ENCODE results near the gene AMOTL1.
"Not testable (repeated sequence)": the region's sequence is repeated elsewhere in the genome, so short reads cannot be mapped to it uniquely, and the experiment has no call there.

Gene AMOTL1

DNA sequence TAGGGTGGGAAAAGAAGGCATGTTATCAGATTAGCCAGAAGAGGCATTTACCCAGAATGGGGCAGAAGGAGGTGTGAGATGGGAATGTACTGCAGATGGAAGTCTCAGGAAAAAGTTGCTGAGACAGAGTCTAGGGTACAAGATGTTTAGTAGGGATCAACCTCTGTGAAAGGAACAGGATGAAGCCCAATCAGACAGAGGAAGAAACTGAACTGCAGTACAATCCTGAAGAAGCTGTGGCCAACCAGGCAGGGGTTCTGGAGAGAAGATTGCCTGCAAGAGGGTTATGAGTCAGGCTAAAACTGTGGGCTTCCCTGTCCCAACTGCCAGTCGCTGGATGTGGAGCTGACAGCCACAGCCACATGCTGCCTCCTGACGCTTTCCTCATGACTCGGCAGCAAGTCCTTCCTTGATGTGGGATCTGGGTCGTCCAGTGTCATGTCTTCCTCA is 141.2 kb downstream of the AMOTL1 start:
- no peak for FAIRE-seq

DNA sequence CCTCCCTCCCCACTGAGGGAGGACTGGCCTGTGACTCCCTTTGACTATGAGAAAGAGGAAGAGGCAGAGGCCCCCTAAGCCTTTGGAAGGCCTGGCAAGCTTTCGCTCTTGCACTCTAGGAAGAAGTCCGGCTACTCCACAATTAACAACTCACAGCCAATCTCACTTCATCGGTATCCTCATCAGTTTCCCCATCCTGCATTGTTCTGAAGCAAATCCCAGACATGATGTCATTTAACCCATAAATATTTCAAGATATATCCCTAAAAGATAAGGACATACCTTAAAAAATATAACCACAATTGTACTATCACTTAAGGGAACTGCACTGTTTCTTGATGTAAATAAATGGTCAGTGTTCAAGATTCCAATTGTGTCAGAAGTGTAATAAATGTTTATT is 142.1 kb downstream of the AMOTL1 start:
- FAIRE-seq, result no peak

More for the DNA sequence above, 141.2 kb downstream of the AMOTL1 start:
- no peak for DNase-seq (ENCODE audit: extremely low spot score, insufficient read length, low read depth)

DNA sequence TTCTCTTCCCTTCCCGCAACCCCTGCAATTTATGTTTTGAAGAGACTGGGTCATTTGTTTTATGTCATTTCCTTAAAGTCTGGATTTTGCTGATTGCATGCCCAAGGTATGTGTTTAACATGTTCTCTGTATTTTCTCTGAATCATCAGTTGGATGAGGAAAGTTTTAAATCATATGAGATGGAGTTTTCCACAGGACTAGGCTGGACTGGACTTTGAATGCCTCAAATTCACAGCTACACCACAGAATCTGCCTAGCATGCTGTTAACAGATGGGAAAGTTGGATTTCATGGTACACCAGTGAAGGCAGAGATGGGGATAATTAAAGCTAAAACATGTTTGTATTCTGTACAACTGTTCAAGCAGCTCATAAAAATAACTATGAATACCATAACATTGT is 142.6 kb downstream of the AMOTL1 start:
- no peak for DNase-seq (ENCODE audit: extremely low spot score, insufficient read length, low read depth)

More for the DNA sequence above, 142.1 kb downstream of the AMOTL1 start:
- DNase-seq (ENCODE audit: extremely low spot score, insufficient read length, low read depth), result no peak

DNA sequence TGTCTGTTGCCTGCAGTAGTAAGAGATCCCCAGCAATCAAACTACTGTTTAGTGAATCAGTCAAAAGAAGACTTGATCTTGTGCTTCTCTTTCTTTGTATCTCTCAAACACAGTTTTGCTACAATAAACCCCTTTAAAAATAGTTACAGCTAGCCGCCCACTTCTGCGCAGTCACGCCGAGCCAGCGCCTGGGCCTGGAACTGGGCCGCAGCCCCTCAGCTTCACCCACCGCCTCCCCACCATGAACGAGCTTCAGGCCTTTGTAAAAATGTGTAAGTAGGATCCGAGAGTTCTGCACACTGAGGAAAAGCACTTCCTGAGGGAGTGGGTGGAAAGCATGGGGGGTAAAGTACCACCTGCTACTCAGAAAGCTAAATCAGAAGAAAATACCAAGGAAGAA is 144.7 kb downstream of the AMOTL1 start:
- FAIRE-seq (no peak), DNase-seq (ENCODE audit: extremely low spot score, insufficient read length, low read depth) (no peak)

More for the DNA sequence above, 142.6 kb downstream of the AMOTL1 start:
- FAIRE-seq, result no peak

DNA sequence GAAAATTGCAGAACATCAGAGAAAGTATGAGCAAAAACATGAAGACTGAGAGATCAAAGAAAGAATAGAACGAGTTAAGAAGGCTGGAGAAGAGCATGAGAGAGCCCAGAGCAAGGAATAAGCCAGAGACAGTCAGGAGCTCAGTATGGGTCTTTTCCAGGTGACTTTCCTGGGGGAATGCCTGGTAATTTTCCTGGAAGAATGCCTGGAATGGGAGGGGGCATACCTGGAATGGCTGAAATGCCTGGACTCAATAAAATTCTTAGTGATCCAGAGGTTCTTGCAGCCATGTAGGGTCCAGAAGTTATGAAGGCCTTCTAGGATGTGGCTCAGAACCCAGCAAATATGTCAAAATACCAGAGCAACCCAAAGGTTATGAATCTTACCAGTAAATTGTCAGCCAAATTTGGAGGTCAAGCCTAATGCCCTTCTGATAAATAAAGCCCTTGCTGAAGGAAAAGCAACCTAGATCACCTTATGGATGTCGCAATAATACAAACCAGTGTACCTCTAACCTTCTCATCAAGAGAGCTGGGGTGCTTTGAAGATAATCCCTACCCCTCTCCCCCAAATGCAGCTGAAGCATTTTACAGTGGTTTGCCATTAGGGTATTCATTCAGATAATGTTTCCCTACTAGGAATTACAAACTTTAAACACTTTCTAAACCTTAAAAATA is 145.7 kb downstream of the AMOTL1 start:
- not testable (repeated sequence) for FAIRE-seq; DNase-seq (ENCODE audit: extremely low spot score, insufficient read length, low read depth)

DNA sequence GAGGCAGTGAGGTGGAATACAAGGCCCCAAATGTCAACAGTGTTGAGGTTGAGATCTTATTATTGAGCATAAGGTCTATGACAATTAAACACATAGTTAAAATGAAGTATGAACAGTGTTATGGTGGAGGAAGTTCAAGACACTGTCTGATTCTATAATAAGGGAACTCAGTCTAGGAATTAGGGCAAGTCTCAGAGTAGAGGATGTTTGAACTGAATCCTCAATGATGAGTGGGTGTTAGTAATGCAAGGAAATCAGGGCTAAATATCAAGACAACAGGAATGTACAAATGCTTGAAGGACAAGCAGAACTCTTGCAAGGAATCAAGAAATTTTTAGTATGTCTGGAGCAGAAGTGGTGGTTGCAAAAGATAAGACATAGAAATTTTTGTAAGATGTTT is 152.2 kb downstream of the AMOTL1 start:
- FAIRE-seq, result no peak
- DNase-seq (ENCODE audit: extremely low spot score, insufficient read length, low read depth), result no peak

DNA sequence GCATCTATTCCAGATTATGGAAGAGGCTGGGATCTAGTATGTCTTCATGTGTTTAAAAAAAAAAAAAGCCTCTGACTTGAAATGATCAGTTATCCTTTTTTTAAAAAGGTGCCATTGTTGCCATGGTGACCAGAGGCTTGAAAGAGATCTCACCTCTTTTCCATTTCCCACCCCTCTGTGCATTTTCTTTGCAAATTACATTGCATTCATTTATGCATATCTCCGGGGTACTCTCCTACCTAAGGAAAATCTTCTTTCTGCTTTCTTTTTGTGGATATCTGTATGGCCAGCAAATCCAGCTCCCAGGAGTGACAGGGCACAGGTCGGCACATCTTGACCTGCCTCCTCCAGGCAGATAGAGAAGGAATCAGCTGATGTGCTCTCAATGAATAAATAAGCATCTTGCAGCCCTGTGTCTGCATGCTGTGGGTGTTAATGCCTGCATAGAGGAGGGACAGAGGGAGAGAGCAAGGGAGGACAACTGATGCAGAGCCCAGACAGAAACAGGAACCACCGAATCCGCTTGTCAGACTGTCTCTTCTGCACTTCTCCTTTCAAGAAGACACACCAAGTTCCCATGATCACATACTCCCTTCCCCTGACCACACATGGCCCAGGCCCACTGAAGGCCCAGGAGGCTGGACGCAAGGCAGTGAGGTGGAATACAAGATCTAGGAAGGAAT is 154.3 kb downstream of the AMOTL1 start:
- DNase-seq (ENCODE audit: extremely low spot score, insufficient read length, low read depth), result no peak
- FAIRE-seq, result peak; percentile 12

DNA sequence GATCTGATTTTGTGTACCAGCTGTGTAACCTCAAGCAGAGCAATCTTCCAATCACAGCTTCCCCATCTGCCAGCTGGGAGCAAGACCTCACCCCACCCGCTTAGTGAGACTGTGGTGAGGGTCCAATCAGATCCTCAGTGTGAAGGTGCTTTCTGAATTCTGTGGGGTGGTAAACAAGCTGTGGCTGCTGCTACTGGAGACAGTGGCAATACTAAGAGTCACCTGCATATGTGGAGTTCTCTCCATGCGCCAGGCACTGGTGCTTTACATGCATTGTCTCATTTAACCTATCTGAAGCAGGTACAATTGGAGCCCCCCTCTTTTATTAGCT is 154.8 kb downstream of the AMOTL1 start:
- DNase-seq (ENCODE audit: extremely low spot score, insufficient read length, low read depth) (no peak), FAIRE-seq (no peak)

DNA sequence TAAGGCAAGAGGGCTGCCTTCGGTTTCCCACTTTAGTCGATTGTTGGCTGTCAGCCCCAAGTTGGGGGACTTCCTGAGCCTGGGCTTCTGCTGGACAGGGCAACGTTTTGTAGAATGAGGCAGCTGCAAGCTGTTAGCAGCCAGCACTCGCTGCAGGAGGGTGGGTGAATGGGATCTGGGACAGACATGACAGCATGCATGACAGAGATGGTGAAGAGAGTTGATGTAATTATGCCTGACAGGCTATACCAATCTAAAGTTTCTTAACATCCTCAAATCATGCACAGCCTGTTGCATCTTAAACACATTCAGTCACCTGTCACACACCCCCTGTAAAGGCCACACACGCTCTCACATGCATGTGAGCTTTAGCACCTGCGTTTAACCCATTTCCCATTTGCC is 156.0 kb downstream of the AMOTL1 start:
- DNase-seq (ENCODE audit: extremely low spot score, insufficient read length, low read depth) (no peak), FAIRE-seq (no peak)

DNA sequence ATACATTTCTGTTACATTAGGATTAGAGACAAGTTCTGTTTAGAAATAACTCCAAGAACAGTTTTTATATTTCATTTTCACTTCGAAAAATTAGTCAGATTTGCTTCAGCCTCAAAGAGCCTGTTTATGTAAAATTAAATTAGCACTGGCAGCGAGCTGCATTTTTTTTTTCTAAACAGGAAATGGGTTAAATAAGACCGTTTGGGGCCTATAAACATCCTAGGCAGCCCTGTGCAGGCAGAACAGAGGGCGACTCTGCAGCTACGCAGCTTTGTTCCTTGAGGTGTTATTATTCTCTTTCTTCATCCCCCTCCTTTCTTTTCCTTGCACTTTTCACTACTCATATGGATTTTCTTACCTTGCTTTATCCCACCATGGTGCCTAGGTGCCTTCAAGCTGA is 156.5 kb downstream of the AMOTL1 start:
- no peak for DNase-seq (ENCODE audit: extremely low spot score, insufficient read length, low read depth)
- no peak for FAIRE-seq

DNA sequence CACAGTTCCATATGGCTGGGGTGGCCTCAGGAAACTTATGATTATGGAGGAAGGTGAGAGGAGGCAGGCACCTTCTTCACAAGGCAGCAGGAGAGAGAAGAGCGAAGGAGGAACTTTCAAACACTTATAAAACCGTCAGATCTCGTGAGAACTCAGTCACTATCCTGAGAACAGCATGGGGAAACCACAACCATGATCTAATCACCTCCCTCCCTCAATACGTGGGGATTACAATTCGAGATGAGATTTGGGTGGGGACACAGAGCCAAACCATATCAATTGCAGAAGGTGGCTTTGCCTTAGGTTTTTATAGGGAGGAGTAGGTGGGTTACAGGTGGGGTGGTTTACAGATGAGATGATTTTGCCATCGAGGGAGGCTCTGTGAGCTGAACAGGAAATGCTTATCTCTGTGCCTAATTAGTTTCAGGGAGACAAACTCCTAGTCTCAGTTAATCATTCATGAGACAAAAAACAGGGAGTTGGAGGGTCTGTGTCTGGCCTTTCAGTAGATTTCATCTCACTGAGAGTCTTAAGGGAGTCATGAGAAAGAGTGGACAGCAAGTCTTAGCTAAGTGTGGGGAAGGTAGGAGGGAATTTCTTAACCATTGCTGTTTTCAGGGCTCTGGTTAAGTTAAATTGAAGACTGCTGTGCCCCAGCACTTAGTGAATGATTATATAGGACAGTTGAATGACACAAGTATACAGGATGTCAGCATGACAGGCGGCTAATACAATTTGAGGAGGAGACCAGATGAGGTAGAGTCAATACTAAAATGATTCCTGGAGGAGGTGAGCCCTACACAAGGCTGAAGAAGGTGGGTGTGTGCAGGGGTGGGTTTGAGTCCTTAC is 157.5 kb downstream of the AMOTL1 start:
- FAIRE-seq (peak; percentile 73), DNase-seq (ENCODE audit: extremely low spot score, insufficient read length, low read depth) (no peak)

DNA sequence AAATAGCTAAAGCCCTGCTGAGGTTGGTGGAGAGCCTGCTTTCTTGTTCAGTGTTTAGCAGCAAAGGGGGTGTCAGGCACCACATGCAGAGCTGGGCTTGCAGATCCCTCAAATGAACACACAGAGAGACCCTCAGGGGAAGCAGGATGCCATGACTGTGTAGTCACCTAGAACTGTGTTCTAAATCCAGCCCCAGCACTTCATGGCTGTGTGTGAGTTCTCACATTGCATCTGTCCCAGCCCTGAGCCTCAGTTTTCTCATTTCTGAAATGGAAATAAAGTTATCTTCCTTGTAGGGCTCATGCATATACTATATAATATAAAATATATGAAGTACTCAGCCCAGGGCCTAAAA is 158.1 kb downstream of the AMOTL1 start:
- FAIRE-seq, result no peak
- no peak for DNase-seq (ENCODE audit: extremely low spot score, insufficient read length, low read depth)

All from GM18507 (cell line).